Body of pancreas (tissue), 4 donors: ENCODE data around the gene FGF14. TPM values are rescaled to one million over a fixed set of nuclear protein-coding genes. Genes with fewer than 3 reads are reported as not detected.

Experiments used
- ATAC-seq: fragments of 150-250 bp; one replicate; pipeline ENCODE4 v1.9.1; 2016
- DNase-seq, 4 donors: peaks; one replicate each; pipeline ENCODE4 v3.0.0-alpha.2; 2019
- H3K27ac ChIP-seq, 4 donors: fragments of 200-600 bp; sonication (generic); 1 replicate in 3 of 4; 2 replicates in 1 of 4; pipeline versions ENCODE4 v1.5.1 to v1.6.1; 2016 to 2019; ENCODE audit warnings: mild to moderate bottlenecking in 1 of 4, mixed read lengths in 1 of 4, moderate library complexity in 1 of 4
- H3K27me3 ChIP-seq, 2 donors: fragments of 200-600 bp; sonication (generic); one replicate each; pipeline ENCODE4 v1.6.0; 2016; ENCODE audit warnings: mild to moderate bottlenecking in 1 of 2
- H3K36me3 ChIP-seq, 2 donors: fragments of 200-600 bp; sonication (generic); replicated peaks in 1 of 2; 2 replicates each; pipeline ENCODE4 v1.5.1; 2016; ENCODE audit warnings: low read depth in 2 of 2; ENCODE audit not compliant: insufficient read depth in 1 of 2
- H3K4me1 ChIP-seq: fragments of 200-600 bp; sonication (generic); one replicate; pipeline ENCODE4 v1.6.0; 2016
- H3K4me3 ChIP-seq, 2 donors: fragments of 200-600 bp; sonication (generic); 1 replicate in 1 of 2; 2 replicates in 1 of 2; pipeline ENCODE4 v1.5.1; 2016 to 2019
- H3K9me3 ChIP-seq, 3 donors: fragments of 200-600 bp; sonication (generic); 1 replicate in 2 of 3; 2 replicates in 1 of 3; pipeline ENCODE4 v1.5.1; 2016
- CTCF ChIP-seq, 7 experiments: fragments of 450-650 bp in 4 of 7; fragments of 200-600 bp in 3 of 7; sonication (generic) in 3 of 7; IDR thresholded peaks; one replicate each; pipeline ENCODE4 v1.5.1; 2016 to 2019; ENCODE audit warnings: antibody characterized with exemption in 7 of 7
- POLR2A ChIP-seq, 3 donors: fragments of 450-650 bp; IDR thresholded peaks; one replicate each; pipeline ENCODE4 v1.6.1; 2016; ENCODE audit warnings: antibody characterized with exemption in 3 of 3, mild to moderate bottlenecking in 2 of 3
- WGBS, 2 donors: methylation state at CpG; one replicate each; pipeline ENCODE4 v1.1.5; 2017; 5-methylcytosine and 5-hydroxymethylcytosine counted together
- intact Hi-C: fragments of 100-400 bp; cut with DNase I; formaldehyde crosslinking; loops from one replicate; pipeline ENCODE4 v1.15.1; 2023
- total RNA-seq, 2 donors: library from RNA; depleted of rRNA; stranded (reverse); fragments of >200 nt; gene quantifications; one replicate each; pipeline ENCODE4 v1.1.0, GENCODE V29; 2016

The FGF14 gene
- total RNA-seq, 2 donors from 2014 or later: under 0.01 to 0.52 TPM

- ATAC-seq: no peak
- no peaks in the 10 kb centered on the region for H3K36me3 ChIP-seq
- DNase-seq: no peak
- TF ChIP-seq CTCF (IDR thresholded peaks at IDR 0.05): no peak
- TF ChIP-seq POLR2A (IDR thresholded peaks at IDR 0.05): no peak
- H3K4me1 ChIP-seq: no peaks in the 10 kb centered on the region
- peaks cover 0 to 12% (median 0%) of the 10 kb centered on the region in 3 donors for H3K9me3 ChIP-seq
- no peaks in the 10 kb centered on the region for H3K27me3 ChIP-seq
- H3K27ac ChIP-seq: no peak overlapping the region
- intact Hi-C loops: no loop called here
- H3K4me3 ChIP-seq: no peak overlapping the region
- 26 to 39% methylated on average over 2 of the region's 2 CpGs for WGBS, 2 donors
Measured at GRCh38 chr13:102055090-102055779, 346.6 kb downstream of the FGF14 start.

GRCh38 chr13:102049853-102050252 is 352.0 kb downstream of the FGF14 start:
- Histone ChIP-seq H3K9me3 (peaks cover 0 to 12% (median 0%) of the 10 kb centered on the region in 3 donors), H3K4me1 (no peaks in the 10 kb centered on the region), H3K4me3 (no peak overlapping the region), H3K27me3 (no peaks in the 10 kb centered on the region), H3K27ac (no peak overlapping the region), H3K36me3 (no peaks in the 10 kb centered on the region)
- ATAC-seq: no peak
- TF ChIP-seq POLR2A (IDR thresholded peaks at IDR 0.05): no peak
- no peak for TF ChIP-seq CTCF (IDR thresholded peaks at IDR 0.05)
- intact Hi-C loops: no loop called here
- DNase-seq: no peak
- 47 to 61% methylated on average over 1 of the region's 1 CpG for WGBS, 2 donors

- TF ChIP-seq CTCF (IDR thresholded peaks at IDR 0.05): no peak
- TF ChIP-seq POLR2A (IDR thresholded peaks at IDR 0.05): no peak
- no peak overlapping the region for H3K27ac ChIP-seq
- H3K4me1 ChIP-seq: no peaks in the 10 kb centered on the region
- peaks cover 0 to 2% (median 0%) of the 10 kb centered on the region in 3 donors for H3K9me3 ChIP-seq
- no peak for DNase-seq
- WGBS, 2 donors: 0% methylated on average over 1 of the region's 1 CpG
- intact Hi-C loops: no loop called here
- H3K27me3 ChIP-seq: no peaks in the 10 kb centered on the region
- no peak overlapping the region for H3K4me3 ChIP-seq
- ATAC-seq: no peak
- no peaks in the 10 kb centered on the region for H3K36me3 ChIP-seq
Measured at GRCh38 chr13:102045731-102046130, 356.1 kb downstream of the FGF14 start.

- WGBS, 2 donors: 48 to 52% methylated on average over 4 of the region's 4 CpGs
- TF ChIP-seq POLR2A (IDR thresholded peaks at IDR 0.05): no peak
- TF ChIP-seq CTCF (IDR thresholded peaks at IDR 0.05): no peak
- ATAC-seq (no peak), DNase-seq (no peak)
- Histone ChIP-seq H3K27me3 (no peaks in the 10 kb centered on the region), H3K36me3 (no peaks in the 10 kb centered on the region), H3K4me3 (no peak overlapping the region), H3K27ac (no peak overlapping the region), H3K9me3 (no peaks in the 10 kb centered on the region), H3K4me1 (no peaks in the 10 kb centered on the region)
- intact Hi-C loops: no loop called here
Measured at GRCh38 chr13:102042746-102043145, 359.1 kb downstream of the FGF14 start.

GRCh38 chr13:102041544-102041943 is 360.3 kb downstream of the FGF14 start:
- no peak overlapping the region for H3K27ac ChIP-seq
- intact Hi-C loops: no loop called here

More at GRCh38 chr13:102041544-102041943, 360.3 kb downstream of the FGF14 start:
- Histone ChIP-seq H3K27me3 (no peaks in the 10 kb centered on the region), H3K4me1 (no peaks in the 10 kb centered on the region), H3K4me3 (no peak overlapping the region), H3K9me3 (no peaks in the 10 kb centered on the region), H3K36me3 (no peaks in the 10 kb centered on the region)
- no peak for DNase-seq
- no peak for ATAC-seq
- TF ChIP-seq POLR2A (IDR thresholded peaks at IDR 0.05) (no peak), CTCF (IDR thresholded peaks at IDR 0.05) (no peak)
